Lung microvascular endothelial cell (primary cell): Measurements from ENCODE around the gene SNAPC2. TPM values are rescaled to one million over a fixed set of nuclear protein-coding genes. Genes with fewer than 3 reads are reported as not detected.
"Not testable (repeated sequence)": the region's sequence is repeated elsewhere in the genome, so short reads cannot be mapped to it uniquely, and the experiment has no call there.

ENCODE experiments used
- DNase-seq, 2 donors: peaks; one replicate each; pipeline versions ENCODE4 v3.0.0 to v3.0.0-alpha.2; 2010; ENCODE audit warnings: low read depth in 2 of 2
- total RNA-seq: library from RNA; depleted of rRNA; stranded (reverse); fragments of >200 nt; gene quantifications from 2 replicates; pipeline ENCODE4 v1.2.1, GENCODE V29; 2014

Gene SNAPC2
- total RNA-seq, 1 donor from 2014 or later = 4.4 TPM

- DNase-seq = peak in 1 of 2 donors; percentile 40
Measured at GRCh38 chr19:7921302-7921966, 1.3 kb downstream of the SNAPC2 start.

GRCh38 chr19:7921967-7922835 is 2.1 kb downstream of the SNAPC2 start:
- no peak for DNase-seq

- DNase-seq = no peak
Measured at GRCh38 chr19:7922836-7923195, 2.7 kb downstream of the SNAPC2 start.

GRCh38 chr19:7923295-7924191 is 3.4 kb downstream of the SNAPC2 start:
- DNase-seq = no peak

GRCh38 chr19:7924241-7924640 is 4.1 kb downstream of the SNAPC2 start:
- no peak for DNase-seq

DNA sequence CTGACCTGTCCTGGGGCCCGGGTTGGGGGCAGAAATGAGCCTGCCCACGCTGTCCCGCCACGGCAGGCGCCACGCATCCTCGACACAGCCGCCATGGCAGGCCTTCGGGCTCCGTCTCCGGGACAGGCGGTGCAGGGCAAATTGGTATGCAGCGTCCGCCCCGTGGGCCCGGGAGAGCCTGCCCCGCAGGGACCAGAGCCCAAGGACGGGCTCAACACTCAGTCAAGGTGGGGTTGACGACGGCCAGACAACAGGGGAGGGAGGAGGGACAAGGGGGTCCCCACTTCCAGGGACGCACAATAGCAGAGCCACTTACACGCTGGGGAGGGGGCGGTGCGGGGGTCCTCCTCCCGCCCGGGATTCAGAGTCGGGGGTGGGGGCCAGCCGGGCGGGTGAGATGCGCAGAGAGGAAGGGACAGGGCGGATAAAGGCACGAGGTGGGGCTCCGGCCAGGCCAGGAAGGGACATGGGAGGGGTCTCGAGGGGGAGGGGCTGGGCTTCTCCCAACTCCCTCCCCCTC is 4.6 kb downstream of the SNAPC2 start:
- DNase-seq = no peak

GRCh38 chr19:7925171-7925851 is 5.2 kb downstream of the SNAPC2 start:
- DNase-seq = peak; percentile 78 to 85

- DNase-seq = peak; percentile 58 to 69
Measured at GRCh38 chr19:7926021-7926726, 6.0 kb downstream of the SNAPC2 start, which contains the start of gene CTXN1. Gene CTXN1, minus strand, starts transcription at chr19:7926135. Its CDS starts 597 bp downstream, at chr19:7925538.

GRCh38 chr19:7926727-7927604 is 6.8 kb downstream of the SNAPC2 start:
- DNase-seq = no peak

GRCh38 chr19:7927605-7928333 is 7.6 kb downstream of the SNAPC2 start:
- DNase-seq = no peak

DNA sequence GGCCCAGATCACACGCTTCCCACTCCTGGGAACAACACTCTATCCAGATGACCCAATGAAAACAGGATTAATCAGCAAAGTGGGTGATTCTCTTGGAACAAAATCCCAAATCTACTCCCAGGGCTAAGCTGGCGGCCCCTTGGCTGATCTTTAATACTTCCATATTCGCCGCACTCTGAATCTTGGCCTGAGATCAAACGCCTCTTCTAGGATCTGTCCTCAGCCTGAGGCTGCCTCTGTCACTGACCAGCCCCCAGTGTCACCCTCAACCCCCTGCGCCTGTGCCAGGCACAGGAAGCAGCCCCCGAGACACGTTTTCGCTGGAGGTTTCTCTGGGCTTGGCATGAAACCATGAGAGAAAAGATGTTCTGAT is 8.2 kb downstream of the SNAPC2 start:
- DNase-seq = no peak

DNA sequence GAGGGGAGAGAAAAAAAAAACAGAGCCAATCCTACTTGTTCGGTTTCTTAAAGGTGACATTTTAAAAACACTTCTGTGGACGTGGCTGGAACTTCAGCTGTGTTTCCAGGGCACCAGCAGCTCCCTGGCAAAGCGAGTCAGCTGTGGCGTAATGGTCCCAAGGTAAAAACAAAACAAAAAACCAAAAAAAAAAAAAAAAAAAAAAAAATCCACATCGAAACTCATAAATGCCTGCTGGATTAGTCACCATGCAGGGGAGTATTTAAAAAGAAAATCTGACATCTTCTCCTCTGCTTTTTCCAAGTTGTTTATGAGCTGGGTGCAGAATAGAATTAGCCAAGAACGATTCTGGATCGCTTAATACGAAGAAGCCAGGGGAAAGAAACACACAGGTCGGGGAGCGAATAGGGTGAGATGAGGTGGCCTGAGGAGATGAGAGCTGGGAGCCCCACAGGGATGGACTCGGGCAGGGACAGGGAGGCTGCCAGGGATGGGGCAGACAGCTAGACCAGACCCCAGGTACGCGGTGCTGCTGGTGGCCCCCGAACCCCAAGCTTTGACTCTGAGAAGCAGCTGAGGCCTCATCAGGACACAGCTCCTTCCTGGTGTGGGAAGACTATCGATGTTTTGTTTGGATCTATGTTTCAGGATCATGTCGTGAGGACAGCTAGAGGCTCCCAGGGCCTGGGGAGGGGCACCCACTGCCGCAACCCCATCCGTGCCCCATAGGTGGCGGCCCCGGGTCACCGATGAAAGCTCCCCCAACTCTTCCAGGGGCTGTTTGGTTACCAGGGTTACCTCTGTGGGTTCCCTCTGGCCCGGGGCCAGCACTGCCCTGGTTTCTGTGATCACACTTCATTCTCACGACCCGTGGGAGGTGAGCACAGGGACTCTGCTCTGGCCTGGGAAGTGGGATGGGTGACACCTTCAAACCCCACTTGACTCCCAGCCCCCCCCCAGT is 8.9 kb downstream of the SNAPC2 start:
- DNase-seq = peak; percentile 61 to 77

- not testable (repeated sequence) for DNase-seq
Measured at GRCh38 chr19:7930030-7930429, 9.9 kb downstream of the SNAPC2 start.

DNA sequence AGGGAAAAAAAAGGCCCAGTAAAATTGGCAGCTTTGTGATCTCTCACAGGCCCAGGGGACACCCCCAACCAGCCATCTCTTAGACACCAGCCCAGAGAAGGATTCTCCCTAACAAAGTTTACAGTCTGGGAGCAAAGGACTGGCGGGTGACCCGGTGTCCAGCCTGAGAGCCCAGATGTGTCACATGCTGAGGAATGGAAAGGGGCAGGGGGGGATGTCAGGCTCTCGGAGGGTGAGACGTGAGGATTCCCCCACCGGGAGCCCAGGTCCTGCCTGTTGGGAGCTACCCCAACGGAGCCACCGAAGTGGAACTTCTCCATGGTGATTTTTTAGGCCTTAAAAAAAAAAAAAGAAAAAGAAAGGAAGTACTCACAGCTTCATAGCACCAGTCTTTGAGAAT is 10.6 kb downstream of the SNAPC2 start:
- no peak for DNase-seq

- DNase-seq = no peak
Measured at GRCh38 chr19:7931221-7932061, 11.3 kb downstream of the SNAPC2 start.

DNA sequence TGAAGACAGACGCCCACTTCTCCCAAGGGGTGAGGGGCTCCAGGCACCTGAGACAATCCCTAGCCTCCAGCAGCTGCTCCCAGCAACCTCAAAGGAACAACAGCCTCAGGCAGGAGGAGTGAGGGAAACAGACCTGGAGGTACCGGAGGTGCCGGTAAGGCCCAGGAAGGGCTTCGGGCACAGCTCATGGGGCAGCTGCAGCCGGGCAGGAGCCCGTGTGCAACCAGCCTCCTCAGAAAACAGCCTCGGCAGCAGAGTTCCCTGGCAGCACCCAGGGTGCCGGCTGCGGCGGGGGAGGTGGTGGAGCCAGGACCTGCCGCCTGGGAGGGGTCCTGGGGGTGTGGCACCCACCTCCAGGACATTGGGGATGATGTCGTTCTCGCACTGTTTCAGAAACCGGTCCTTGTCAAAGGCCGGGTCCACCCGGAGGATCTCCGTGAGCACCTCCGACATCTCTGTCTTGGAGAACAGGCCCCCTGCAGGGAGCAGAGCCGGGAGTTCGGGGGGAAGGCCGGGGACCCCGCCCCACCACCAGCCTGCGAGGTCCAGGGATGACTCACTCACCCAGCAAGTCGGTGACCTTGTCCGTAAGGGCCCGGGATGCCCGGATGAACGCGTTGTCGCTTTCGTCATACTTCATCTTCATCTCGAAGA is 12.3 kb downstream of the SNAPC2 start:
- DNase-seq = no peak
